Measurements from ENCODE around the gene HOMEZ. TPM values are rescaled to one million over a fixed set of nuclear protein-coding genes. Genes with fewer than 3 reads are reported as not detected.

HOMEZ gene
- total and polyA plus RNA-seq, 2 of the 8 experiments (the other 6 are each of a cell fraction or from before 2014, with no cell fraction given), result 9.1 to 15.9 TPM

DNA sequence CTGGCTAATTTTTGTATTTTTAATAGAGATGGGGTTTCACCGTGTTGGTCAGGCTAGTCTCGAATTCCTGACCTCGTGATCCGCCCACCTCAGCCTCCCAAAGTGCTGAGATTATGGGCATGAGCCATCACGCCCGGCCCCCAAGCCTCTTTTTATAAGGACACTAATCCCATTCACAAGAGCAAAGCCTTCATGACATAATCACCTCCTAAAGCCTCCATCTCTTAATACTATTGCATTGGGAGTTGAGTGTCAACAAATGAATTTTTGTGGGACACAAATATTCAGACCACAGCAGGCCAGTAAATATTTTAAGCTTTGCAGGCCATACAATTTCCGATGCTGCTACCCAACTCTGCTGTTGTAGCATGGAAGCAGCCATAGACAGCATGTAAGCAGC lies 37.3 kb downstream of the HOMEZ start:
- FAIRE-seq (no peak), DNase-seq (ENCODE audit: low read depth in 1 of 2, low spot score in 2 of 2) (no peak)
- peak overlapping the region; percentile 75; the same call in 1 of the 2 replicates for H2BK20ac ChIP-seq (ENCODE audit: low read length)
- no peak for TF ChIP-seq HDAC2 (IDR thresholded peaks at IDR 0.05; ENCODE audit: borderline replicate concordance in 1 of 2, low read depth in 2 of 2, low read length in 2 of 2)
- no peak for TF ChIP-seq MAFK (IDR thresholded peaks at IDR 0.05; ENCODE audit: low read depth, low read length)
- TF ChIP-seq CHD2 (IDR thresholded peaks at IDR 0.05; ENCODE audit: low read length), result no peak
- no peak for TF ChIP-seq CHD1 (IDR thresholded peaks at IDR 0.05; ENCODE audit: low read depth, low read length)
- TF ChIP-seq KDM5A (IDR thresholded peaks at IDR 0.05; ENCODE audit: low read length), result no peak
- TF ChIP-seq SIX5 (IDR thresholded peaks at IDR 0.05; ENCODE audit: low read depth, low read length), result no peak
- no peak for TF ChIP-seq CEBPB (IDR thresholded peaks at IDR 0.05; ENCODE audit: low read depth, low read length)
- no peaks in the 10 kb centered on the region for H3K27me3 ChIP-seq (replicated peaks in 1 of 4; ENCODE audit: control insufficient read depth in 3 of 4, extremely low read depth in 1 of 4, insufficient read depth in 3 of 4, low read length in 3 of 4)
- no peak overlapping the region for H2BK120ac ChIP-seq (replicated peaks; ENCODE audit: low read depth, low read length)
- no peak overlapping the region for H2BK15ac ChIP-seq (ENCODE audit: low read length)
- no peak overlapping the region for H3K56ac ChIP-seq (replicated peaks; ENCODE audit: insufficient read length, low read depth, low read length)
- peaks cover 4% of the 10 kb centered on the region; the same call in 1 of the 2 replicates for H3K23me2 ChIP-seq (ENCODE audit: low read depth, low read length)
- no peaks in the 10 kb centered on the region for H3K36me3 ChIP-seq (ENCODE audit: control insufficient read depth in 2 of 4, insufficient read depth in 4 of 4, low read length in 3 of 4)
- H3K79me1 ChIP-seq (ENCODE audit: low read depth, low read length), result no peaks in the 10 kb centered on the region
- H3K4me2 ChIP-seq (ENCODE audit: insufficient read depth in 1 of 2, low read depth in 2 of 2, low read length in 2 of 2), result no peak overlapping the region
- H4K8ac ChIP-seq (ENCODE audit: extremely low read depth, insufficient read depth, low read length), result no peak overlapping the region
- peaks cover 9 to 22% (median 13%) of the 10 kb centered on the region in 4 experiments; a peak in 5 of 7 replicates for H3K4me1 ChIP-seq (replicated peaks in 1 of 4; ENCODE audit: control insufficient read depth in 3 of 4, insufficient read depth in 4 of 4, low read length in 3 of 4)
- no peak overlapping the region; the same call in 1 of the 2 replicates for H2BK5ac ChIP-seq (ENCODE audit: low read depth, low read length)
- no peak overlapping the region for H4K91ac ChIP-seq (replicated peaks; ENCODE audit: insufficient read length, low read length)
- 88% methylated on average over 7 of the region's 7 CpGs; no CpG with 5 or more reads in 1 of the 2 experiments for WGBS, 2 experiments (ENCODE audit: extremely low coverage in 1 of 2, insufficient coverage in 1 of 2, insufficient read length in 1 of 2, insufficient replicate concordance in 2 of 2, low coverage in 1 of 2, low lambda C conversion rate in 2 of 2, missing lambda C conversion rate in 1 of 2)
- no peak overlapping the region for H3K27ac ChIP-seq (ENCODE audit: low read depth, low read length)
- no peak overlapping the region for H4K5ac ChIP-seq (ENCODE audit: insufficient read length, low read depth, low read length)
- no peak overlapping the region for H3K14ac ChIP-seq (ENCODE audit: insufficient read length)
- no peak overlapping the region for H3K4ac ChIP-seq (replicated peaks; ENCODE audit: insufficient read length, low read depth, low read length)
- ChIA-PET CTCF (ENCODE audit: partially characterized antibody) (interaction anchor here (1.2 to 1.5 kb wide), 4 partner anchors 9 to 127 kb away, joined by 4 to 5 read pairs (median 4); partner anchors contain the start of gene RNF212B), POLR2A (ENCODE audit: partially characterized antibody) (interaction anchor here (1.7 kb wide), 1 partner anchor 11 kb away, joined by 9 read pairs; the partner anchor contains the start of gene RNF212B)
- H2BK12ac ChIP-seq (ENCODE audit: low read depth, low read length), result peak overlapping the region; percentile 45; the same call in 1 of the 2 replicates
- H3K23ac ChIP-seq (ENCODE audit: insufficient read length), result no peak overlapping the region
- no peaks in the 10 kb centered on the region for H4K20me1 ChIP-seq (replicated peaks in 1 of 2; ENCODE audit: control insufficient read depth in 1 of 2, insufficient read depth in 2 of 2, low read length in 2 of 2)
- no peaks in the 10 kb centered on the region for H3K9me3 ChIP-seq (ENCODE audit: insufficient read depth in 2 of 2, low read depth in 1 of 2, low read length in 1 of 2)
- no peak overlapping the region for H3K18ac ChIP-seq (ENCODE audit: extremely low read depth, low read length)
- H3K79me2 ChIP-seq (ENCODE audit: control insufficient read depth in 1 of 2, insufficient read depth in 2 of 2, low read length in 2 of 2), result no peaks in the 10 kb centered on the region
- H3K9ac ChIP-seq (replicated peaks in 1 of 4; ENCODE audit: extremely low read depth in 1 of 4, low read depth in 3 of 4, low read length in 3 of 4), result no peak overlapping the region
- H3K4me3 ChIP-seq (ENCODE audit: extremely low read depth in 1 of 4, insufficient read depth in 2 of 4, low read depth in 3 of 4, low read length in 4 of 4), result no peak overlapping the region
- no peak overlapping the region for H2AFZ ChIP-seq (ENCODE audit: low read length)
- no peak overlapping the region for H2AK5ac ChIP-seq (ENCODE audit: low read depth, low read length)

Measured in H1 (cell line).